PC-9 (cell line): Measurements from ENCODE around the gene HS3ST3A1. TPM values are rescaled to one million over a fixed set of nuclear protein-coding genes. Genes with fewer than 3 reads are reported as not detected.

Experiments
- BruUV-seq: library from RNA; stranded (reverse); fragments of 400-500 nt; replicated peaks from 2 replicates; lab custom pipeline; 2021; lab: Mats Ljungman, UMichigan
- CTCF ChIA-PET: fragments of 300-600 bp; sonication (Branson Sonifier 250); formaldehyde crosslinking; loops from one replicate; lab custom pipeline; 2022; ENCODE audit warnings: antibody characterized with exemption; lab: Charles Lee
- POLR2A ChIA-PET: fragments of 300-600 bp; sonication (Branson Sonifier 250); formaldehyde crosslinking; loops from one replicate; lab custom pipeline; 2022; ENCODE audit warnings: antibody characterized with exemption; ENCODE audit not compliant: unreplicated experiment; lab: Charles Lee
- DNase-seq, 2 experiments: peaks; one replicate each; pipeline versions ENCODE4 v3.0.0 to v3.0.0-alpha.2; 2015 to 2022; ENCODE audit warnings: mixed read lengths in 1 of 2
- H2AFZ ChIP-seq: fragments of 200-600 bp; sonication (generic); 2 replicates; pipeline ENCODE4 v1.8.1; 2017; ENCODE audit warnings: antibody characterized with exemption
- H3F3A ChIP-seq: fragments of 200-600 bp; sonication (generic); 2 replicates; pipeline ENCODE4 v1.8.1; 2017; ENCODE audit warnings: antibody characterized with exemption, mild to moderate bottlenecking, low read depth; ENCODE audit not compliant: insufficient read depth
- H3K27ac ChIP-seq: fragments of 200-600 bp; sonication (generic); 2 replicates; pipeline ENCODE4 v1.6.1; 2016; ENCODE audit warnings: mixed run types
- H3K27me3 ChIP-seq: fragments of 200-600 bp; sonication (generic); 2 replicates; pipeline ENCODE4 v1.6.1; 2016; ENCODE audit warnings: low read depth, mixed run types; ENCODE audit not compliant: insufficient read depth
- H3K36me3 ChIP-seq: fragments of 200-600 bp; sonication (generic); 2 replicates; pipeline ENCODE4 v1.6.1; 2016; ENCODE audit warnings: low read depth, mixed run types
- H3K4me1 ChIP-seq: fragments of 200-600 bp; sonication (generic); replicated peaks from 2 replicates; pipeline ENCODE4 v1.6.1; 2016; ENCODE audit warnings: mixed run types; ENCODE audit not compliant: insufficient read depth
- H3K4me2 ChIP-seq: fragments of 200-600 bp; sonication (generic); 2 replicates; pipeline ENCODE4 v1.6.1; 2017; ENCODE audit warnings: mixed run types
- H3K4me3 ChIP-seq: fragments of 200-600 bp; sonication (generic); 2 replicates; pipeline ENCODE4 v1.6.1; 2016; ENCODE audit warnings: mixed run types
- H3K79me2 ChIP-seq: fragments of 200-600 bp; sonication (generic); 2 replicates; pipeline ENCODE4 v1.6.1; 2017; ENCODE audit warnings: low read depth, mixed run types
- H3K9me2 ChIP-seq: fragments of 200-600 bp; sonication (generic); 2 replicates; pipeline ENCODE4 v1.8.1; 2017; ENCODE audit warnings: mild to moderate bottlenecking; ENCODE audit not compliant: insufficient read depth
- H3K9me3 ChIP-seq: fragments of 200-600 bp; sonication (generic); 2 replicates; pipeline ENCODE4 v1.8.1; 2016; ENCODE audit warnings: low read depth; ENCODE audit not compliant: insufficient read depth
- H4K20me1 ChIP-seq: fragments of 200-600 bp; sonication (generic); 2 replicates; pipeline ENCODE4 v1.8.1; 2017; ENCODE audit not compliant: insufficient read depth
- CTCF ChIP-seq: fragments of 200-600 bp; sonication (generic); conservative IDR thresholded peaks from 2 replicates; pipeline ENCODE4 v1.6.1; 2017; ENCODE audit warnings: mixed run types, antibody characterized with exemption, mild to moderate bottlenecking, moderate library complexity
- EZH2 ChIP-seq: fragments of 200-600 bp; sonication (generic); IDR thresholded peaks from 2 replicates; pipeline ENCODE4 v1.8.0; 2017; ENCODE audit warnings: antibody characterized with exemption, low read depth
- intact Hi-C: fragments of 100-400 bp; cut with micrococcal nuclease; formaldehyde crosslinking; loops from one replicate; pipeline ENCODE4 v1.10.0; 2022; ENCODE audit not compliant: unreplicated experiment
- total RNA-seq: library from RNA; stranded (reverse); gene quantifications from 2 replicates; pipeline ENCODE4 v1.2.3, GENCODE V29; 2021

Gene HS3ST3A1
- total RNA-seq, 1 experiment from 2014 or later: not detected

- Histone ChIP-seq H3K9me3 (no peaks in the 10 kb centered on the region), H3K36me3 (no peaks in the 10 kb centered on the region), H3K79me2 (no peaks in the 10 kb centered on the region), H3K27ac (no peak overlapping the region), H3K27me3 (0 out of 2 replicates have a peak, but pooled peaks cover 5% of the 10 kb centered on the region), H3K4me1 (no peaks in the 10 kb centered on the region), H2AFZ (no peak overlapping the region), H3K4me2 (no peak overlapping the region), H3K9me2 (no peaks in the 10 kb centered on the region), H3F3A (no peaks in the 10 kb centered on the region), H3K4me3 (no peak overlapping the region), H4K20me1 (no peaks in the 10 kb centered on the region)
- TF ChIP-seq EZH2 (no peak), CTCF (no peak)
- intact Hi-C loops: no loop called here
- ChIA-PET POLR2A (no interaction called here), CTCF (no interaction called here)
- no TSS peak for BruUV-seq
- no peak for DNase-seq
These were observed 35.2 kb upstream of the HS3ST3A1 start for GRCh38 chr17:13636951-13637350.

GRCh38 chr17:13635951-13636350 is 34.2 kb upstream of the HS3ST3A1 start:
- Histone ChIP-seq H3K36me3 (no peaks in the 10 kb centered on the region), H3K9me3 (no peaks in the 10 kb centered on the region), H3K9me2 (no peaks in the 10 kb centered on the region), H3K79me2 (no peaks in the 10 kb centered on the region), H4K20me1 (no peaks in the 10 kb centered on the region), H3K4me2 (no peak overlapping the region), H3K4me3 (no peak overlapping the region), H2AFZ (no peak overlapping the region), H3K4me1 (no peaks in the 10 kb centered on the region), H3K27me3 (0 out of 2 replicates have a peak, but pooled peaks cover 5% of the 10 kb centered on the region), H3K27ac (no peak overlapping the region), H3F3A (no peaks in the 10 kb centered on the region)
- no TSS peak for BruUV-seq
- DNase-seq: no peak
- intact Hi-C loops: no loop called here
- POLR2A ChIA-PET: no interaction called here
- CTCF ChIA-PET: no interaction called here
- TF ChIP-seq EZH2: no peak
- TF ChIP-seq CTCF: no peak

- H3K9me3 ChIP-seq: no peaks in the 10 kb centered on the region
- ChIA-PET POLR2A (no interaction called here), CTCF (no interaction called here)
- H3F3A ChIP-seq: no peaks in the 10 kb centered on the region
- no peak overlapping the region for H3K4me2 ChIP-seq
- H3K27ac ChIP-seq: no peak overlapping the region
- H3K9me2 ChIP-seq: no peaks in the 10 kb centered on the region
- H3K36me3 ChIP-seq: no peaks in the 10 kb centered on the region
- H3K79me2 ChIP-seq: no peaks in the 10 kb centered on the region
- no peaks in the 10 kb centered on the region for H4K20me1 ChIP-seq
- TF ChIP-seq CTCF: no peak
- TF ChIP-seq EZH2: no peak
- no peaks in the 10 kb centered on the region for H3K4me1 ChIP-seq
- no TSS peak for BruUV-seq
- DNase-seq: no peak
- 0 out of 2 replicates have a peak, but pooled peaks cover 5% of the 10 kb centered on the region for H3K27me3 ChIP-seq
- H2AFZ ChIP-seq: no peak overlapping the region
- no peak overlapping the region for H3K4me3 ChIP-seq
- intact Hi-C loops: no loop called here
These were observed 32.3 kb upstream of the HS3ST3A1 start for GRCh38 chr17:13634021-13634420.
